CD4-positive, alpha-beta T cell treated with Interleukin-6 for 4 hours (primary cell): ENCODE data around the gene USP37.

Experiments used
- DNase-seq: peaks from one replicate; pipeline ENCODE4 v3.0.0-alpha.2; 2020; ENCODE audit warnings: mixed read lengths

The USP37 gene, protein sequence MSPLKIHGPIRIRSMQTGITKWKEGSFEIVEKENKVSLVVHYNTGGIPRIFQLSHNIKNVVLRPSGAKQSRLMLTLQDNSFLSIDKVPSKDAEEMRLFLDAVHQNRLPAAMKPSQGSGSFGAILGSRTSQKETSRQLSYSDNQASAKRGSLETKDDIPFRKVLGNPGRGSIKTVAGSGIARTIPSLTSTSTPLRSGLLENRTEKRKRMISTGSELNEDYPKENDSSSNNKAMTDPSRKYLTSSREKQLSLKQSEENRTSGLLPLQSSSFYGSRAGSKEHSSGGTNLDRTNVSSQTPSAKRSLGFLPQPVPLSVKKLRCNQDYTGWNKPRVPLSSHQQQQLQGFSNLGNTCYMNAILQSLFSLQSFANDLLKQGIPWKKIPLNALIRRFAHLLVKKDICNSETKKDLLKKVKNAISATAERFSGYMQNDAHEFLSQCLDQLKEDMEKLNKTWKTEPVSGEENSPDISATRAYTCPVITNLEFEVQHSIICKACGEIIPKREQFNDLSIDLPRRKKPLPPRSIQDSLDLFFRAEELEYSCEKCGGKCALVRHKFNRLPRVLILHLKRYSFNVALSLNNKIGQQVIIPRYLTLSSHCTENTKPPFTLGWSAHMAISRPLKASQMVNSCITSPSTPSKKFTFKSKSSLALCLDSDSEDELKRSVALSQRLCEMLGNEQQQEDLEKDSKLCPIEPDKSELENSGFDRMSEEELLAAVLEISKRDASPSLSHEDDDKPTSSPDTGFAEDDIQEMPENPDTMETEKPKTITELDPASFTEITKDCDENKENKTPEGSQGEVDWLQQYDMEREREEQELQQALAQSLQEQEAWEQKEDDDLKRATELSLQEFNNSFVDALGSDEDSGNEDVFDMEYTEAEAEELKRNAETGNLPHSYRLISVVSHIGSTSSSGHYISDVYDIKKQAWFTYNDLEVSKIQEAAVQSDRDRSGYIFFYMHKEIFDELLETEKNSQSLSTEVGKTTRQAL

DNA sequence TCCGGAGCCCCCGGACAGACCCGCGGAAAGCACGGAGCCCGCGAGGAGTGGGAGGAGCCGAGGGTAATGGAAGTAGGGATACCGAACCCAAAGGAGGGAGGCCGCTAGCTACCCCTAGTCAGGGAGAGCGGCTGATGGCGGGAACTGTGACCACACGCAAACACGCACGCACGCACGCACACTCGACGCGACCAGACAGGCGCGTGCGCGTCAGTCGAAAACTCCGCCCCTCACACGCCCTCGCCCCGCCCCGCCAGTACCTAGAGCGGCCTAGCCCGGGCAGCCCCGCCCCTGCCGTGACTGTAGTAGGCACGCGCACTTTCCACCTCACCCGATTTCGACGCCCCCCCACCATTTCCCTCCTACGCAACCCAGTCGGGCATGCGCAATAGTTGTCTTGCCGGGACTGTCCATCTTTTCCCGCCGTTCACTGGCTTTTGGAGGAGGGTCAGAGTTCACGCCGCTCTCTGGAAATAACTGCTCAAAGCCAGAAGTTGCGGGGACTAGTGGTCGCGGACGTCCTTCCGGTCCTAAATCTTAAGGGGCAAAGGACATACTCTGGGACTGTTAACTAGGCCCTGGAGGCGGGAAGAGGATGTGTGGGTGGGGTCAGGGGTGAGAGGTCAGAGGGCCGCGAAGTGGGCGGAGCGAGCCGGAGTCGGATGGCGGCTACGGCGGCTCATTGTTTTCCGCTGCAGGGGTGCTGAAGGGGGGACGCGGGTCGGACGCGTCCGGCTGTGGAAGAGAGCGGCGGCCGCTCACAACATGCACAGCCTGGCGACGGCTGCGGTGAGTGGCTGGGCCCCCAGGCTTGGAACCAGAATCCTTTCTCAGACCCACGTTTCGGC is at the start of gene USP37, which contains the start of gene CNOT9:
TSS of gene USP37 (minus strand) at position 162 of the 848 bp plus-strand sequence. CDS start 9,698 bp downstream, outside the sequence.
TSS of gene CNOT9 (plus strand) at position 650 of the 848 bp plus-strand sequence. CDS start at position 766, 116 bp downstream.
- peak; percentile 100 for DNase-seq

DNA sequence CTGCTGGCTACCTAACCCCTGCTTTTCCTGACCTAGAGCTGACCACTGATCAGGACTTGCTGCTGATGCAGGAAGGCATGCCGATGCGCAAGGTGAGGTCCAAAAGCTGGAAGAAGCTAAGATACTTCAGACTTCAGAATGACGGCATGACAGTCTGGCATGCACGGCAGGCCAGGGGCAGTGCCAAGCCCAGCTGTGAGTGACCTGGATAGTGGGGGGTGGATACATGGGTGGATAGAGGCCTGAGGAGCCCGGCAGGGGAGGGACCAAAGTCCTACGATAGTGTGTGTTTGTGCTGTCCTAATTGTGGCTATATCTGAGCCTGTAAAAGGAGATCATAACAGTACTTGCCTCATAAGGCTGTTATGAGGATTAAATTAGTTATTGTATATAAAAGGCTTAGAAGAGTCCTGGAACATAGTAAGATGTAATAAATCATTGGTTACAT is 47.7 kb upstream of the USP37 start:
- no peak for DNase-seq

DNA sequence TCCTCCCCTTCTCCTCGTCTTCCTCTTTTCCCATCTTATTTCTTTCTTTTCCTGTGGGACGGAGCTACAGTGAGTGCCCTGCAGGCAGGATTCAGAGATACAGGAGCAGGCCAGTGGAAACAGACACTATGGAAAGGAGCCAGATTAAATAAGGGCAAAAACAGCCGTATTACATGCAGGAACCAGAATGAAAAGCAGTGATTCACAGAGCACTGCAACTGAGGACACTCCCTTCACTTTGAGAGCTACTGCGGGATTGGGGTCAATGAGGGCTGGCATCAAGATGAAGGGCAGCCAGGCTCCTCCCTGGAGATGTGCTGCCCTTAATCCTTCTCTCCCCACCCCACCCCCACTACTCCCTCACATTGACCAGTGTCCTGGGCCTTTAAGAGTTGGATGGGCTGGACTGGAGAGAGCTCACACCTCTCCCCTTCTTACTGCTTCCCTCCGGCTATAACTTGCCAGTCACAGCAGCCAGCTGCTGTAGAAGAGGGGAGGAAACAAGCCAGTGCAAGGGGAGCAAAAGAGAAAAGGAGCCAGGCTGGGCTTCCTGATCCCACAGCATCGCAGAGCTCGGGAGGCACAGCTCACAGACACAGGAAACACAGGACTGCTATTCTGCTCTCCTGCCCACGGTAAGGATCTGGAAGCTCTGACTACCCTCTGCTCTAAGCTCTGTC is 39.4 kb upstream of the USP37 start, which contains the start of gene PLCD4:
TSS of gene PLCD4 (plus strand) at position 464 of the 680 bp plus-strand sequence. CDS start 7,841 bp downstream, outside the sequence.
- DNase-seq, result no peak

DNA sequence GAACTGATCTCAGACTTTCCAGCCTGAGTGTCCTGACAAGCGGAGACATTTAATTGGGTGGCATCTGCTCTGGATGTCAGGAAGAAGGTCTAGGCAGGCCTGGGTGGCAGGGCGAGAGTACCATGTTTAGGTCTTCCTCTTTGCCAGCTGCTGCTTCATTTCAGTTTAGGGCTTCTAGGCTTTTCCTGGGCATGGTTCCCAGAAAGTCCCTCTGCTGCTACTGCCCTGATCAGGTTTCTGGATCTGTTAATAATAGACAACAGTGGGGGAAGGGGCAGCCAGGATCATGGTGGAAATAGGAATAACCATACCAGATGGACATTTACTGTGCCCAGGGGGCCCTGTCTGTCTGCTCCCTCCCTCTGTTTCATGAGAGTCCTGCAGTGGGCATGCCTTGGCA is 37.3 kb upstream of the USP37 start:
- DNase-seq, result no peak

DNA sequence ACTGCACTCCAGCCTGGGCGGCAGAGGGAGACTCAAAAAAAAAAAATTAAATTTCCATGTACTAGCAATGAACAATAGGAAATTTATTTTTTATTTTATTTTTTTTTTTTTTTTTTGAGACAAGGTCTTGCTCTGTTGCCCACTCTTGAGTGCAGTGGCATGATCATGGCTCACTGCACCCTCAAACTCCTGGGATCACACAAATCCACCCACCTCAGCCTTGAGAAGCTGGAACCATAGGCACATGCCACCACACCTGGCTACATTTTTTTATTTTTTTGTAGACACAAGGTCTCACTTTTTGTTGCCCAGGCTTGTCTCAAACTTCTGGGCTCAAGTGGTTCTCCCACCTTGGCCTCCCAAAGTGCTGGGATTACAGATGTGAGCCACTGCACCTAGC is 17.4 kb upstream of the USP37 start:
- no peak for DNase-seq

DNA sequence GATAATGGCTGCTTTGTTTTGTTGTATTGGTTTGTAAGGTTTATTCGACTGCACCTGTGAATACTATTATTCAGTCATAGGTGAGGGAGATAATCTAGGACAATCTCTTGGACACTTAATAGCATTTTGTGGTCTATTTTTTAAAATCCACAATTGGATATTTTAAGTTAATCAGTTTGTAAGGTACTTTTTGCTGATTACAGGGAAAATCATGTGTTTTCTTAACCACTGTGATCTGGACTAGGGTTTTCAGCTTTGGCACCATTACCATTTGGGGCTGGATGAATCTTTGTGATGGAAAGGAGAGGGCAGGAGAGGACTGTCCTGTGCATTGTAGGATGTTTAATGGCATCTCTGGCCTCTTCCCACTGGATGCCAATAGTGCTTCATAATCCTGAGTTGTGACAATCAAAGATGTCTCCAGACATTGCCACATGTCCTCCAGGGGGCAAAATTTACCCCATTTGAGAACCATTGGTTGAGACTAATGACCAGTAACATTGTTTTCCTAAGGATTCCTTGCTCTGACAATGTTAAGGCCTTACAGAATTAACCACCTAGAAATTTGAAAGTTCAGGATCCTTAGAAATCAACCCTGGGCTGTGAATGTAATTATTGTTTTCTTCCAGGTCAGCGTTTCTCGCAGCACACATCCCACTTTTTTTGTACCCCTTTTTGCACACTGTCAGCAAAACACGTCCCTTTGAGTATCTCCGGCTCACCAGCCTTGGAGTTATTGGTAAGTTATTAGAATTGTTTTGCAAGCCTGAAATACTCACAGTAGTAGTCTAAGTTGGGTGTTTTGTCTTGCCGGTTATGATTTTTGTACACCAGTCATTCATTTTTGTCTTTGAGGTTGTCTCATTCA is 16.1 kb upstream of the USP37 start:
- DNase-seq, result no peak

DNA sequence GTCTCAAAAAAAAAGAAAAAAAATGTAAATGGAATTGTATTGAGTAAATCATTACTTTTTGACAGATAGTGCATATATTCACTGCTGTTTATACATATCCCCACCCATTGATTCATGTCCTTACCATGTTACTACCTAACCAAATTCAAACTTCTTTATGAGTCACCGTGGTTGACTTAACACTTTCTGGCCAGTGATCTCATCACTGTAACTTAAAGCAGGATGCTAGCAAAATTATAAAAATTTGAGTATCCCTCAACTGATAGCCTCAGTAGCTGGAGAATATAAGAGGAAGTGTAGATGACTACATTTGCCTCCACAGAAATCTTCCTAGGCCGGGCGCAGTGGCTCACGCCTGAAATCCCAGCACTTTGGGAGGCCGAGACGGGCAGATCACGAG is 13.9 kb upstream of the USP37 start:
- no peak for DNase-seq

DNA sequence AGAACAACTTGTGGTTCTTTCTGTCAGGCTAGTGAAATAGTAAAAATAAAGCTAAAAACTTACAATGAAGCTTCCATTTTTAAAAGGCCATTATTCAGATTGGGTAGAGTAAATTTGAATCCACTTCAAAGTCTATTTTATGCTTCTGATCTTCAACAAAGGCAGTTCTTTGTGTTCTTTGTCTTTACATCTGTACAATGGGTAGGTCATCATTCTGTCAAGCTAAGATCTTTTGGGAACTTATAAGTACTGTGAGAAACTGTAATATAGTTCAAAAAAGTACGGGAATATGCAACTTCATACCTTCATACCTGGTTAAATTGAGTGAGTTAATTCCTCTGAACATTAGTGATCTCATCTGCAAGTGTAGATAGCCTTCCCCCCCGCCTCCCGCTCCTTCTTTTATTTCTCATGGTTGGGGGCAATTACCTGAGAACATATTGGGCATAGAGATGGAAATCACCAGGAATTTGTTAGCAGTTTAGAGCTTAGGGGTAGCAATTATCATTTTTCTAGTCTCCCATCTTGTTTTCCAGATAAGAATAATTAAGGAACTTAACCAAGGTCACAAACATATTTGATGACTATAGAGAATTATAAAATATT is 10.2 kb upstream of the USP37 start:
- DNase-seq, result no peak

DNA sequence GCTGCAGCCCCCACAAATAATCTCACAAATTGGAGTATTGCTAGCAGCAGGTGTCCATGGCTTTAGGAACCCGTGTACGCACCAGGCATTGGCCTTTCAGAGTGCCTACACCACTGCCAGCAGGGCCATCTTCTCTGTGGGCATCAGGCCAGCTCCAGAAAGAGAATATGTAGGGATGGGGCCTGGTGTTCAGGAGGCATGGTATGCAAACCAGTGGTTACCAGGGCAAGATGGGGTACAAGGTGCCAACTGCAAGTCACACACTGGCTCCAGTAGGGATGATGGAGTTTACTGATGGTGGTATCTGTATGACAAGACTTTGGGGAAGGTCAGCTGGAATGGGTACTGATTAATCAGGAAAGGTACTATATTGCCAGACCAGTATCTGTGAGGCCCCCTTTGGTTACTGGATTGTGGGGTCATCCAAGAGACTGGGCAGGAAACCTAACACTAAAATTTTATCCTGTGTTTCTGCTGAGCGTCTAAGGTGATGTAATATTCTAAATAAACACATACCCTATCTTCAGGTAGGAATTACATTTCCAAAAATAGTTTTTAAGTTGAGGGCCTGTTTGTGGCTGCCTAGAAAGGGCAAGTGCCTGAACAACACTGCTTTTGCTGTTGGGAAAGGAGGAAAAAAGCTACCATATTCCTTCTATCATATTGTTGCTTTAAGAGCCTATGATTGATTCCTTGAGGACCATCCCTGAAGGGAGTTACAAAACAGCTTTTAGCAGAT is 9.5 kb upstream of the USP37 start:
- DNase-seq, result no peak

DNA sequence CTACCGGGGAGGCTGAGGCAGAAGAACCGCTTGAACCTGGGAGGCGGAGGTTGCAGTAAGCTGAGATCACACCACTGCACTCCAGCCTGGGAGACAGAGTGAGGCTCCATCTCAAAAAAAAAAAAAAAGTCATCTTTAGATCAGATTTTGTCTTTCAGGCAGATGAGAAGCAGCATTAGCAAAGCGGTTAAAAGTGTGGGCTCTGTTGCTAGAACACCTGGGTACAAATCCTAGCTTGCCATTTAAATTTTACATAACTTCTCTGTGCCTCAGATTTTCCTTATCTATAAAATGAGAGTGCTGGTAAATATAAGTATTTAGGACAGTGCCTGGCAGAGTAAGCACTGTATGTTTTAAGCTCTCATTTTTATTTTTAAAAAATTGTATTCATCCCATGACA is 8.7 kb upstream of the USP37 start:
- no peak for DNase-seq

DNA sequence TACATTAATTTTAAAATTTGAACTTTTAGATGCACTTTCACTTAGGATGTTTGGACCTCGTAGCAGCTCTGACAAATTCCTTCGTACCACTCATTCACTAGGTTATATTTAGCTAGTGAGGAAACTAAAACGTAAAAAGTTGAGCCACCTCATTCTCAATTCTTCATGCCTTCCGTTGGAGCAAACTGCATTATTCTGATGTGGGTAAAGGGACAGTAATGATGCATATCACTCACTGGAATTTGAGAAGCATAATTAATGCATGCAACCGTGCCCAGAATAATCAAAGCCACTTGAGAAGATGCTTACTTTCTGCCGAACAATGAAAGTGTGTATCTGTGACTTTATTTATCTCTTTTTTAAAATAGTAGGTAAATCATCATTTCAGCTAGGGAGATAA is 2.7 kb upstream of the USP37 start:
- no peak for DNase-seq

DNA sequence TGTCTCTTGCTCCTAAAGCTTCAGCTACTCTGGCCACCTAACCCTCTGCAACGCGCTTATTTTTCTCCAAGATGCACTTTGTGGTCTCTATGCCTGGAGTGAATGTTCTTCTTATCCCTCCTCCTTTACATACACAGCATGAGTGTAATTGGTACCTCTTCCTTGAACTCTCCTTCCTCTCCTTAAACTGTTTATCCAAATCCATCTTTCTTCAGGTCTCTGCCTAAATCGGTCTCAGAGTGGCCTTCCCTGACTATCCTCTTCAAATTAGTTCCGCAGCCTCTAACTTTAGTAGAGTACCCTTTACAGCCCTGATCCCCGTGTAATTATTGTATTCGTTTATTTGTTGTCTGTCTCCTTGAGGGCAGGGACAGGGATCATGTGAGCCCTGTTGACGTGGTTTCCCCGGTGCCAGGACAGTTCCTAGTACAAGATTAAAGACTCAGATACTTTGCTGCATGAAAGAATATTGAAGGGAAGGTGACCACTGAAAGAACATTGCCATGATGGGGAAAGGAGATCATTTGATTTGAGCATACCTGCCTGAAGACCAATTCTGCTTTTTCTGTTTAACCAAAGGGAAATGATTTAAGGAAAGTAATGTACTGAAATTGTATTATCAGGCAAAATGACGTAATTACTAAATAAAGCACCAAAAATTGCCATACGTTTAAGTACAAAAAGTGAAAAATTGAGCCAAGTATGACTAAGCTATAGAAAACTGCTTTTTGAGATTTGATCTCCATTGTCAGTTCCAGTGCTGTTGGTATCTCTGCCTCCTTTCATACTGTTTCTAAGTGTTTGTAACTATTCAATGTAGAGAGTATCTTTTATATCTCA is 1.7 kb upstream of the USP37 start:
- DNase-seq, result no peak

DNA sequence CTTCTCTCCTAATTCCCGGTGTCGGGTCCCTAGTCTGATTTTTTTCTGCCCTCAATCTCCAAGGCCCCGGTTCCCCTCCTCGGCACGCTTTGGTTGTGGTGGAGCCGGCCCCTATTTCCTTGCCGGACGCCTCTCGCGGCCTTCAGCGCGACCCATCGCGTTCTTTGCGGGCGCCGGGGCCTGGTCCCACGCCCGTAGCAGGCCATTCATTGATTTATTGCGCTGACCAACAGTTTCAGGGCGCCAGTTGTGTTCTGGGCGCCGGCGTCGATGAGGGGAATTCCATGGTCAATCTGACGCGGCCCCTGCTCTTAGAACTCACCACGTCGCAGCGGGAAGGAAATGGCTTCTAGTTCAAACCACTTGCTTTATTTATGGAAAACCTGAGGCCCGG is 884 bp upstream of the USP37 start:
- peak; percentile 33 for DNase-seq

DNA sequence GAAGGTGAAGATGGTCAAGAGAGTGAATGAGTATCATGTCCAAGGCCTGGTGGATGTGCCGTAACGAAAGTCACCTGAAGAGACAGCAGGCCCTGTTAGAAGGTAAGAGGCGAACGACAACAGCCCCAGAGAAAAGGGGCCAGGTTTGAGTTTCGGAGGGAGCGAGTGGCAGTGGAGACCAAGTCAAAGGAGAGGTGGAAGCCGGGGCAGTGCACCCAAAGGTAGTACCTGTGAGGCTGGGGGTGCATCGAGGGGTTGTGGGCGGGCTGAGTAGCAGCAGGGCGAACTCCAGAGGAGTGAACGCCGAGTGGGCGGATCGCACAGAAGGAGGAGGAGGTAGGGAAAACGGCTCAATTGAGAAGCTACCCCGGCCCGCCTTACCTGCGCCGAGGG is 358 bp downstream of the USP37 start:
- no peak for DNase-seq

DNA sequence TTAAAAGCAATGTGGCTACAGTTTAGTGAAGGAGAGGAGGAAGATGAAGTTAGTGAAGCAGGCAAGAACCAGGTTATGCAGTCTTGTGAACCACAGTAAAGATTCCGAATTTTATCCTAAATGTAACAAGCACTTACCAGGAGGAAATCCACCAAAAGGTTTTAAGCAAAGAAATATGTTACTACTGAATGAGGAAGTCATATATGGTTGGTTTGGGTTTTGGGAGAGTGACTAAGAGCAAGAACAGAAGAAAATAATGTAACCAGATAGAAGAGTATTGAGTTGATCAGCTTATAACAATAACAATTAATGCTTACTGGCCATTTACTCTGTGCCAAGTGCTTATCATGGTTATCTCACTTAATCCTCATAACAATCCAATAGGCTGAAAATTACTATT is 1.9 kb downstream of the USP37 start:
- no peak for DNase-seq

DNA sequence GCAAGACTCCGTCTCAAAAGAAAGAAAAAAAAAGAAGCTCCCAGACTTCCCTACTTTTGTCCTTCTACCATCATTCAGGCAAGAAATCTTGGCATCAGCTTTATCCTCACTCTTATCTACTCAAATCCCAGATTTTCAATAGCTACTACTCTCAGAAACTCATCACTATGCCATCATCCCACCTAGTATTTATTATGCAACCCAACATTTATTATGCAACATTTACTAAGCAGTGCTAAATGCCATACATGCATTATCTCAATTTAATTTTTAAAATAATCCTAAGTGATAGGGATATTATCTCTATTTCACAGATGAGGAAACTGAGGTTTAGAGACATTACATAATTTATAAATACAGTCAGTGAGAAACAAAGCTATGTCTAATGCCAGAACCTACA is 4.1 kb downstream of the USP37 start:
- no peak for DNase-seq

DNA sequence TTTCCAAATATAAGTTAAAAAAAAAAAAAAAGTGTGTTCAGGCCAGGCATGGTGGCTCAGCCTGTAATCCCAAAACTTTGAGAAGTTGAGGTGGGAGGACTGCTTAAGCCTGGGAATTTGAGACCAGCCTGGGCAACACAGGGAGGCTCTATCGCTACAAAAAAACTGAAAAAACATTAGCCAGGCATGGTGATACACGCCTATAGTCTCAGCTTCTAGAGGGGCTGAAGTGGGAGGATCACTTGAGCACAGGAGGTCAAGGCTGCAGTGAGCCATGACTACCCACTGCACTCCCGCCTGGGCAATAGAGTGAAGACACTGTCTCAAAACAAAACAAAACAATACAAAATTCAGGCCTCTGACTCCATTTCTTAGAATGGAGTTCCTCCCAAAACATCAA is 9.2 kb downstream of the USP37 start:
- DNase-seq, result no peak

DNA sequence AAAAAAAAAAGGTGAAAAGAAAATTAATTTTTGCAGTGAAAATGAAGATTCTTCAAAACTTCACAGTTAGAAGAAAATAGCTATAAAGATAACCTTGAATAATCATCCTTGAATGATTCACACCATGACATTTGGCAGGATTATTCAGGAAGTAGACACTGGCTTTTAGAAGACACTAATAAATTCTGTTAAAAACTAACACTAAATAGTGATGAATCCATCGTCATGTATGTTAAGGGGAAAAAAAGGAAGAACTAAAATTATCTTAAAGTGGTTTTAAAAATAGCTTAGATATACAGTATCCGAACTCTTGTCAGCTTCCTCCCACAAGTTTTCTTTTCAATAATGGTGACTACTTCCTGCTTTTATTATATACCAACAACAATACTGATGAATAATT is 10.2 kb downstream of the USP37 start:
- DNase-seq, result no peak

DNA sequence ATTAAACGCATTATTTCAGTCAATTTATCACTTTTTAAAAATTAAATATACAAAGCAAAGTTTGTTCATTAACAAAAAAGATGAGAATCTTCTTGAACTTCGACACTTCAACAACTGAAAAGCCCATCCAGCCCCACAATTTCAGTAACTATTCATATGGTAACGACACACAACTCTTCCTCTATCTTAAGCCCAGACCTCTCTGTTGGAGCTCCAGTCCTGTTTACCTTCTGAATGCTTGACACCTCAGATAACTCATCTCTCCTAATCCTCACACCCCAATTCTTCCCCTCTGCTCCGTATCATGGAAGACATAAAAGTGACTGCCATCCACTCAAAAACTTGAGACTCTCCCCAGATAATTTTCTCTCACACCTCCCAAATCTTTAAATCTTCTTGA is 12.6 kb downstream of the USP37 start:
- no peak for DNase-seq
